A673 (cell line): ENCODE data around the gene TBP.

ENCODE experiments used
- EZH2 ChIP-seq: fragments of 200-600 bp; sonication (generic); IDR thresholded peaks from 2 replicates; pipeline ENCODE4 v1.6.1; 2017; ENCODE audit warnings: borderline replicate concordance, low read depth, mild to moderate bottlenecking, mixed read lengths, antibody characterized with exemption, low read length; ENCODE audit not compliant: poor library complexity, severe bottlenecking
- TF ChIP-seq, protein P1 (sequence below): fragments of 300-800, 200-600 bp; sonication (generic); conservative IDR thresholded peaks from 2 replicates; pipeline ENCODE4 v1.5.1; 2017; ENCODE audit warnings: low read depth, mild to moderate bottlenecking, antibody characterized with exemption, low read length, moderate library complexity, mixed read lengths

DNA sequence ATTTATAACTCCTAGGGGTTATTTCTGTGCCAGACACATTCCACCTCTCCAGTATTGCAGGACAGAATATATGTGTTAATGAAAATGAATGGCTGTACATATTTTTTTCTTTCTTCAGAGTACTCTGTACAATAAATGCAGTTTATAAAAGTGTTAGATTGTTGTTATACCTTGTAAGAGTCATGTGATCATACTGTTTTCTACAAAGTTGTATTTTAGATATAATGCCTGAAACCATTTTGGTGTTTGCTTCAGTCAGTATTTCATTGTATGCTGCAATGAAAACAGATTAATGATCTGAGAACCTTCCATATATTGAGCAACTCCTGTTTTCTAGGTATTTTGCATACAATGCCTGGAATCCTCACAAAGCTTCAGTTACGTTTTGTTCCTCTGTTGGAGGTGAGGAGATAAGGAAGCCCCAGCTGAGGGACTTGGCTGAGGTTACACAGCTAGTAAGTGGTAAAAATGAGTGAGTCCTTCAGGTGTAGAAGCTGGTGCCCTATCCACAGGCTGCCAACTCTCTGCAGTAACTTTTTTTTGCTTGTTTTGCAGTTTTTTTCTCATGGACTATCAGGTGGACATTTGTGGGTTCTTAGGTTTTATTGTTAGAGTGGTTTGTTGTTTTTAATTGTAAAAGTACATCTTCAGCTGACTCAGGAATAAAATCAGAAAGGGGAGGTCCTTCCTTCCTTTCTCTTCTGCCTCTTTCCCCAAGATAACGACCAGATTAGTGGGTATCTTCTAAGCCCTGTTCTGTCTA is 18.7 kb downstream of the TBP start:
- TF ChIP-seq EZH2: no peak
- TF ChIP-seq, protein P1, sequence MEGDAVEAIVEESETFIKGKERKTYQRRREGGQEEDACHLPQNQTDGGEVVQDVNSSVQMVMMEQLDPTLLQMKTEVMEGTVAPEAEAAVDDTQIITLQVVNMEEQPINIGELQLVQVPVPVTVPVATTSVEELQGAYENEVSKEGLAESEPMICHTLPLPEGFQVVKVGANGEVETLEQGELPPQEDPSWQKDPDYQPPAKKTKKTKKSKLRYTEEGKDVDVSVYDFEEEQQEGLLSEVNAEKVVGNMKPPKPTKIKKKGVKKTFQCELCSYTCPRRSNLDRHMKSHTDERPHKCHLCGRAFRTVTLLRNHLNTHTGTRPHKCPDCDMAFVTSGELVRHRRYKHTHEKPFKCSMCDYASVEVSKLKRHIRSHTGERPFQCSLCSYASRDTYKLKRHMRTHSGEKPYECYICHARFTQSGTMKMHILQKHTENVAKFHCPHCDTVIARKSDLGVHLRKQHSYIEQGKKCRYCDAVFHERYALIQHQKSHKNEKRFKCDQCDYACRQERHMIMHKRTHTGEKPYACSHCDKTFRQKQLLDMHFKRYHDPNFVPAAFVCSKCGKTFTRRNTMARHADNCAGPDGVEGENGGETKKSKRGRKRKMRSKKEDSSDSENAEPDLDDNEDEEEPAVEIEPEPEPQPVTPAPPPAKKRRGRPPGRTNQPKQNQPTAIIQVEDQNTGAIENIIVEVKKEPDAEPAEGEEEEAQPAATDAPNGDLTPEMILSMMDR: no peak
